ENCODE results near the gene PLXNB1. TPM values are rescaled to one million over a fixed set of nuclear protein-coding genes. Genes with fewer than 3 reads are reported as not detected.

Gene PLXNB1
- total and polyA plus RNA-seq, 2 of the 13 experiments (the other 11 are each of a cell fraction or from before 2014, with no cell fraction given), result 86.0 to 143 TPM

GRCh38 chr3:48431224-48432029, 1.5 kb upstream of the PLXNB1 start (continued):
- TF ChIP-seq PRDM4 (CRISPR knock-in tag; IDR thresholded peaks at IDR 0.05; ENCODE audit: borderline replicate concordance) (no peak), ZNF563 (CRISPR knock-in tag; IDR thresholded peaks at IDR 0.05) (no peak), TRIM22 (IDR thresholded peaks at IDR 0.05) (no peak), ZXDC (CRISPR knock-in tag; IDR thresholded peaks at IDR 0.05) (no peak), ZSCAN31 (CRISPR knock-in tag; IDR thresholded peaks at IDR 0.05; ENCODE audit: low read depth) (no peak), TGIF2 (CRISPR knock-in tag; IDR thresholded peaks at IDR 0.05) (no peak), ZNF605 (CRISPR knock-in tag; IDR thresholded peaks at IDR 0.05) (no peak; the same call in 1 of the 2 replicates), ZBTB33 (CRISPR knock-in tag; IDR thresholded peaks at IDR 0.05) (peak; percentile 44; the same call in 1 of the 2 replicates), ZNF280D (CRISPR knock-in tag; IDR thresholded peaks at IDR 0.05) (no peak), ARNTL (CRISPR knock-in tag; IDR thresholded peaks at IDR 0.05) (peak; percentile 46; the same call in 1 of the 2 replicates), U2AF1 (optimal IDR thresholded peaks at IDR 0.05; ENCODE audit: low read depth, low read length) (no peak), ZNF564 (CRISPR knock-in tag; IDR thresholded peaks at IDR 0.05) (no peak; the same call in 1 of the 2 replicates), HNF4G (IDR thresholded peaks at IDR 0.05; ENCODE audit: borderline replicate concordance, low read depth, low read length) (peak; percentile 89), HNF4G (CRISPR knock-in tag; IDR thresholded peaks at IDR 0.05; ENCODE audit: borderline replicate concordance, low read depth) (peak; percentile 51; the same call in 1 of the 2 replicates), SPEN (CRISPR knock-in tag; IDR thresholded peaks at IDR 0.05; ENCODE audit: low read depth) (peak; percentile 40; the same call in 1 of the 2 replicates), ZNF263 (CRISPR knock-in tag; IDR thresholded peaks at IDR 0.05) (0 out of 2 replicates have a peak, but pooled peaks have one; percentile 9)

All from HepG2 (cell line).